Measurements from ENCODE around the gene MAB21L2. TPM values are rescaled to one million over a fixed set of nuclear protein-coding genes. Genes with fewer than 3 reads are reported as not detected.

Gene MAB21L2
- polyA plus RNA-seq, 1 of the 3 experiments (the other 2 are of a cell fraction), result 0.92 TPM

- ChIA-PET POLR2A (no interaction called here), CTCF (interaction anchor here (0.8 to 2.4 kb wide), 5 partner anchors 120 to 291 kb away, joined by 3 to 11 read pairs (median 3); no protein-coding TSS in a partner anchor)
- WGBS (ENCODE audit: low lambda C conversion rate), result 94% methylated on average over 1 of the region's 1 CpG
- H3K4me3 ChIP-seq (ENCODE audit: low read depth in 2 of 2, low read length in 1 of 2), result no peak overlapping the region
- peaks cover 24% of the 10 kb centered on the region for H3K79me2 ChIP-seq (ENCODE audit: insufficient read depth)
- H3K27me3 ChIP-seq (ENCODE audit: insufficient read depth), result no peaks in the 10 kb centered on the region
- H3K4me2 ChIP-seq, result no peak overlapping the region
- H3K27ac ChIP-seq (ENCODE audit: low read depth in 2 of 2, low read length in 1 of 2), result peak overlapping the region in 1 of 2 experiments; percentile 62; a peak in 2 of 4 replicates
- H3K9me2 ChIP-seq, result no peaks in the 10 kb centered on the region
- H3K36me3 ChIP-seq (replicated peaks in 1 of 2; ENCODE audit: control insufficient read depth in 1 of 2, insufficient read depth in 2 of 2, low read length in 1 of 2), result no peaks in the 10 kb centered on the region
- TF ChIP-seq FOXJ3 (CRISPR knock-in tag; IDR thresholded peaks at IDR 0.05) (no peak), SIN3A (IDR thresholded peaks at IDR 0.05; ENCODE audit: borderline replicate concordance, low read depth, low read length) (no peak), USF2 (IDR thresholded peaks at IDR 0.05; ENCODE audit: borderline replicate concordance, low read depth, low read length) (no peak), SMC3 (IDR thresholded peaks at IDR 0.05; ENCODE audit: low read depth, low read length) (no peak), CHD2 (IDR thresholded peaks at IDR 0.05; ENCODE audit: low read length, partially characterized antibody) (no peak), REST (IDR thresholded peaks at IDR 0.05; ENCODE audit: low read depth, low read length) (no peak), ELF1 (IDR thresholded peaks at IDR 0.05) (no peak), ZBTB33 (IDR thresholded peaks at IDR 0.05; ENCODE audit: borderline replicate concordance, low read depth) (no peak), TEAD4 (IDR thresholded peaks at IDR 0.05; ENCODE audit: borderline replicate concordance, insufficient read depth) (no peak), MAX (IDR thresholded peaks at IDR 0.05; ENCODE audit: low read depth) (no peak), NFIC (IDR thresholded peaks at IDR 0.05; ENCODE audit: borderline replicate concordance) (no peak), GATA2 (CRISPR knock-in tag; IDR thresholded peaks at IDR 0.05) (no peak), NRF1 (IDR thresholded peaks at IDR 0.05; ENCODE audit: low read depth, low read length) (no peak), TAF1 (IDR thresholded peaks at IDR 0.05; ENCODE audit: borderline replicate concordance, low read depth, low read length) (no peak), GABPA (IDR thresholded peaks at IDR 0.05; ENCODE audit: low read depth) (no peak)
- TF ChIP-seq, protein P1, sequence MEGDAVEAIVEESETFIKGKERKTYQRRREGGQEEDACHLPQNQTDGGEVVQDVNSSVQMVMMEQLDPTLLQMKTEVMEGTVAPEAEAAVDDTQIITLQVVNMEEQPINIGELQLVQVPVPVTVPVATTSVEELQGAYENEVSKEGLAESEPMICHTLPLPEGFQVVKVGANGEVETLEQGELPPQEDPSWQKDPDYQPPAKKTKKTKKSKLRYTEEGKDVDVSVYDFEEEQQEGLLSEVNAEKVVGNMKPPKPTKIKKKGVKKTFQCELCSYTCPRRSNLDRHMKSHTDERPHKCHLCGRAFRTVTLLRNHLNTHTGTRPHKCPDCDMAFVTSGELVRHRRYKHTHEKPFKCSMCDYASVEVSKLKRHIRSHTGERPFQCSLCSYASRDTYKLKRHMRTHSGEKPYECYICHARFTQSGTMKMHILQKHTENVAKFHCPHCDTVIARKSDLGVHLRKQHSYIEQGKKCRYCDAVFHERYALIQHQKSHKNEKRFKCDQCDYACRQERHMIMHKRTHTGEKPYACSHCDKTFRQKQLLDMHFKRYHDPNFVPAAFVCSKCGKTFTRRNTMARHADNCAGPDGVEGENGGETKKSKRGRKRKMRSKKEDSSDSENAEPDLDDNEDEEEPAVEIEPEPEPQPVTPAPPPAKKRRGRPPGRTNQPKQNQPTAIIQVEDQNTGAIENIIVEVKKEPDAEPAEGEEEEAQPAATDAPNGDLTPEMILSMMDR (IDR thresholded peaks at IDR 0.05), result no peak
- TF ChIP-seq, protein P2, sequence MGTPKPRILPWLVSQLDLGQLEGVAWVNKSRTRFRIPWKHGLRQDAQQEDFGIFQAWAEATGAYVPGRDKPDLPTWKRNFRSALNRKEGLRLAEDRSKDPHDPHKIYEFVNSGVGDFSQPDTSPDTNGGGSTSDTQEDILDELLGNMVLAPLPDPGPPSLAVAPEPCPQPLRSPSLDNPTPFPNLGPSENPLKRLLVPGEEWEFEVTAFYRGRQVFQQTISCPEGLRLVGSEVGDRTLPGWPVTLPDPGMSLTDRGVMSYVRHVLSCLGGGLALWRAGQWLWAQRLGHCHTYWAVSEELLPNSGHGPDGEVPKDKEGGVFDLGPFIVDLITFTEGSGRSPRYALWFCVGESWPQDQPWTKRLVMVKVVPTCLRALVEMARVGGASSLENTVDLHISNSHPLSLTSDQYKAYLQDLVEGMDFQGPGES (IDR thresholded peaks at IDR 0.05; ENCODE audit: low read depth, low read length), result no peak
- TF ChIP-seq, protein P3, sequence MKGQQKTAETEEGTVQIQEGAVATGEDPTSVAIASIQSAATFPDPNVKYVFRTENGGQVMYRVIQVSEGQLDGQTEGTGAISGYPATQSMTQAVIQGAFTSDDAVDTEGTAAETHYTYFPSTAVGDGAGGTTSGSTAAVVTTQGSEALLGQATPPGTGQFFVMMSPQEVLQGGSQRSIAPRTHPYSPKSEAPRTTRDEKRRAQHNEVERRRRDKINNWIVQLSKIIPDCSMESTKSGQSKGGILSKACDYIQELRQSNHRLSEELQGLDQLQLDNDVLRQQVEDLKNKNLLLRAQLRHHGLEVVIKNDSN (IDR thresholded peaks at IDR 0.05; ENCODE audit: borderline replicate concordance, low read depth), result no peak
- no peak overlapping the region for H3K9ac ChIP-seq
- H2AFZ ChIP-seq (ENCODE audit: low read depth), result no peak overlapping the region
- no peaks in the 10 kb centered on the region for H3F3A ChIP-seq (replicated peaks; ENCODE audit: insufficient read depth)
- no peaks in the 10 kb centered on the region for H4K20me1 ChIP-seq (ENCODE audit: insufficient read depth)
- peaks cover 3 to 18% of the 10 kb centered on the region in 2 experiments; a peak in 3 of 4 replicates for H3K4me1 ChIP-seq (ENCODE audit: control insufficient read depth in 1 of 2, insufficient read depth in 2 of 2, low read depth in 1 of 2, low read length in 1 of 2)
- H3K9me3 ChIP-seq, result no peaks in the 10 kb centered on the region
- DNase-seq, result no peak
Measured at GRCh38 chr4:150588316-150588715, 6.4 kb downstream of the MAB21L2 start.

All from SK-N-SH (cell line).